Measurements from ENCODE around the gene L3MBTL3. TPM values are rescaled to one million over a fixed set of nuclear protein-coding genes. Genes with fewer than 3 reads are reported as not detected.

Gene L3MBTL3
- polyA plus RNA-seq, 2 of the 4 experiments (the other 2 are of a cell fraction) = 3.0 to 5.9 TPM

- DNase-seq (ENCODE audit: low read depth in 1 of 2, low spot score in 1 of 2) (no peak), ATAC-seq (no peak), FAIRE-seq (no peak)
- Histone ChIP-seq H3K4me3 (no peak overlapping the region), H3K4me1 (no peaks in the 10 kb centered on the region), H3K27ac (no peak overlapping the region), H3K9me3 (no peaks in the 10 kb centered on the region), H3K4me2 (no peak overlapping the region)
- ChIA-PET CTCF (no interaction called here), POLR2A (no interaction called here)
- TF ChIP-seq ZFP36 (IDR thresholded peaks at IDR 0.05; ENCODE audit: borderline replicate concordance, partially characterized antibody) (no peak), BHLHE40 (IDR thresholded peaks at IDR 0.05; ENCODE audit: low read depth, low read length) (no peak), SREBF2 (IDR thresholded peaks at IDR 0.05) (no peak), HMGXB4 (CRISPR knock-in tag; IDR thresholded peaks at IDR 0.05; ENCODE audit: borderline replicate concordance) (no peak), JUN (IDR thresholded peaks at IDR 0.05) (no peak), ESRRA (IDR thresholded peaks at IDR 0.05; ENCODE audit: borderline replicate concordance, low read length) (no peak), HEYL (CRISPR knock-in tag; IDR thresholded peaks at IDR 0.05) (no peak), NPAS2 (CRISPR knock-in tag; IDR thresholded peaks at IDR 0.05; ENCODE audit: borderline replicate concordance) (no peak)
- 25% methylated on average over 3 of the region's 3 CpGs for WGBS (ENCODE audit: missing lambda C conversion rate)
These were observed 25.5 kb upstream of the L3MBTL3 start for GRCh38 chr6:129992881-129993280.

GRCh38 chr6:129994410-129994809, 24.0 kb upstream of the L3MBTL3 start:
- no peak for ATAC-seq
- POLR2A ChIA-PET = no interaction called here
- H3K9me3 ChIP-seq = no peaks in the 10 kb centered on the region

GRCh38 chr6:129996387-129996786, 22.0 kb upstream of the L3MBTL3 start:
- CTCF ChIA-PET = no interaction called here
- no peak for FAIRE-seq
- H3K4me3 ChIP-seq = no peak overlapping the region
- H3K9me3 ChIP-seq = no peaks in the 10 kb centered on the region
- ATAC-seq = no peak
- no peak overlapping the region for H3K4me2 ChIP-seq
- POLR2A ChIA-PET = no interaction called here
- TF ChIP-seq MAZ (IDR thresholded peaks at IDR 0.05; ENCODE audit: borderline replicate concordance, low read depth, low read length) = no peak
- TF ChIP-seq ATOH8 (CRISPR knock-in tag; IDR thresholded peaks at IDR 0.05; ENCODE audit: low read depth) = no peak
- no peak for TF ChIP-seq RARB (CRISPR knock-in tag; IDR thresholded peaks at IDR 0.05)
- TF ChIP-seq, protein P1, sequence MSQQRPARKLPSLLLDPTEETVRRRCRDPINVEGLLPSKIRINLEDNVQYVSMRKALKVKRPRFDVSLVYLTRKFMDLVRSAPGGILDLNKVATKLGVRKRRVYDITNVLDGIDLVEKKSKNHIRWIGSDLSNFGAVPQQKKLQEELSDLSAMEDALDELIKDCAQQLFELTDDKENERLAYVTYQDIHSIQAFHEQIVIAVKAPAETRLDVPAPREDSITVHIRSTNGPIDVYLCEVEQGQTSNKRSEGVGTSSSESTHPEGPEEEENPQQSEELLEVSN (IDR thresholded peaks at IDR 0.05; ENCODE audit: borderline replicate concordance, low read depth) = no peak
- no peak for TF ChIP-seq HOXB13 (CRISPR knock-in tag; IDR thresholded peaks at IDR 0.05; ENCODE audit: low read depth)
- TF ChIP-seq HOXB5 (CRISPR knock-in tag; IDR thresholded peaks at IDR 0.05) = no peak
- no peak for TF ChIP-seq GATA3 (IDR thresholded peaks at IDR 0.05; ENCODE audit: borderline replicate concordance)
- no peak for TF ChIP-seq FOSB (CRISPR knock-in tag; IDR thresholded peaks at IDR 0.05)
- no peak for TF ChIP-seq RCOR1 (IDR thresholded peaks at IDR 0.05; ENCODE audit: low read depth, low read length)
- no peak for DNase-seq (ENCODE audit: low read depth in 1 of 2, low spot score in 1 of 2)
- H3K4me1 ChIP-seq = no peaks in the 10 kb centered on the region
- WGBS (ENCODE audit: missing lambda C conversion rate) = 77% methylated on average over 6 of the region's 6 CpGs
- H3K27ac ChIP-seq = no peak overlapping the region

More at GRCh38 chr6:129994410-129994809, 24.0 kb upstream of the L3MBTL3 start:
- FAIRE-seq (no peak), DNase-seq (ENCODE audit: low read depth in 1 of 2, low spot score in 1 of 2) (no peak)
- H3K4me3 ChIP-seq = no peak overlapping the region
- no peak overlapping the region for H3K4me2 ChIP-seq
- CTCF ChIA-PET = interaction anchor here (0.7 kb wide), 1 partner anchor 13 kb away, joined by 3 read pairs; no protein-coding TSS in a partner anchor
- H3K4me1 ChIP-seq = no peaks in the 10 kb centered on the region
- 86% methylated on average over 4 of the region's 4 CpGs for WGBS (ENCODE audit: missing lambda C conversion rate)
- TF ChIP-seq HOXB5 (CRISPR knock-in tag; IDR thresholded peaks at IDR 0.05) (no peak), CBX2 (IDR thresholded peaks at IDR 0.05; ENCODE audit: borderline replicate concordance, low read depth) (no peak), EHMT2 (IDR thresholded peaks at IDR 0.05; ENCODE audit: low read depth) (no peak), ELK1 (IDR thresholded peaks at IDR 0.05; ENCODE audit: low read depth, low read length) (no peak), KDM5A (IDR thresholded peaks at IDR 0.05) (no peak), MYC (IDR thresholded peaks at IDR 0.05; ENCODE audit: borderline replicate concordance, low read length) (no peak), POLR2AphosphoS2 (conservative IDR thresholded peaks at IDR 0.05; ENCODE audit: low read length) (no peak), HOXB13 (CRISPR knock-in tag; IDR thresholded peaks at IDR 0.05; ENCODE audit: low read depth) (no peak), SREBF2 (IDR thresholded peaks at IDR 0.05) (no peak), HEYL (CRISPR knock-in tag; IDR thresholded peaks at IDR 0.05) (no peak), GATA3 (IDR thresholded peaks at IDR 0.05; ENCODE audit: borderline replicate concordance) (no peak), RNF2 (IDR thresholded peaks at IDR 0.05; ENCODE audit: borderline replicate concordance, low read depth) (no peak)
- no peak overlapping the region for H3K27ac ChIP-seq

All from A549 (cell line).